K562 (cell line): ENCODE data around the gene DENND2C. TPM values are rescaled to one million over a fixed set of nuclear protein-coding genes. Genes with fewer than 3 reads are reported as not detected.

Experiments
- ETV1 ChIP-seq: fragments of 450-650 bp; conservative IDR thresholded peaks from 2 replicates; pipeline ENCODE4 v1.6.1; 2016; ENCODE audit warnings: missing genetic modification characterization, control low read depth, low read depth, missing compliant biosample characterization
- FOXK1 ChIP-seq: sonication (generic); formaldehyde crosslinking; IDR thresholded peaks from 2 replicates; pipeline ENCODE4 v1.8.0; 2022; ENCODE audit warnings: missing genetic modification reagents, mild to moderate bottlenecking, borderline replicate concordance
- HDGF ChIP-seq: fragments of 450-650 bp; IDR thresholded peaks from 2 replicates; pipeline ENCODE4 v1.6.1; 2016
- NFRKB ChIP-seq: fragments of 450-650 bp; IDR thresholded peaks from 2 replicates; pipeline ENCODE4 v1.6.1; 2016; ENCODE audit warnings: low read depth
- POLR2H ChIP-seq: IDR thresholded peaks from 2 replicates; pipeline ENCODE4 v1.6.1; 2016; ENCODE audit warnings: missing genetic modification characterization, low read depth, mild to moderate bottlenecking, control low read depth, missing compliant biosample characterization, moderate library complexity
- RBFOX2 ChIP-seq: fragments of 200-400 bp; formaldehyde crosslinking; IDR thresholded peaks from 2 replicates; pipeline ENCODE4 v1.6.1; 2017; ENCODE audit warnings: low read depth, mild to moderate bottlenecking, low read length, moderate library complexity
- TAF1 ChIP-seq: IDR thresholded peaks from 2 replicates; pipeline ENCODE4 v1.6.1; 2011; ENCODE audit warnings: mild to moderate bottlenecking, low read length, moderate library complexity; ENCODE audit not compliant: insufficient read depth, control insufficient read depth, severe bottlenecking; ENCODE audit errors: extremely low read depth
- ZKSCAN1 ChIP-seq: fragments of 150-350 bp; IDR thresholded peaks from 2 replicates; pipeline ENCODE4 v1.6.1; 2016; ENCODE audit warnings: low read depth, low read length
- ZNF444 ChIP-seq: fragments of 250-450 bp; sonication (Bioruptor Pico); IDR thresholded peaks from 2 replicates; pipeline ENCODE4 v1.4.0; 2020; ENCODE audit warnings: mild to moderate bottlenecking, moderate library complexity
- ZNF57 ChIP-seq: fragments of 450-650 bp; formaldehyde crosslinking; IDR thresholded peaks from 2 replicates; pipeline ENCODE4 v1.4.0; 2020; ENCODE audit warnings: mild to moderate bottlenecking, moderate library complexity
- ZNF644 ChIP-seq: fragments of 200-800 bp; sonication (Bioruptor generic); IDR thresholded peaks from 2 replicates; pipeline ENCODE4 v1.6.1; 2016; ENCODE audit warnings: low read depth, missing genetic modification characterization, missing compliant biosample characterization
- polyA plus RNA-seq, 8 experiments: library from polyadenylated mRNA; depleted of rRNA in 4 of 8; stranded (reverse) in 5 of 8; unstranded in 3 of 8; fragments of >200 nt; fragmentation: Nextera tagmentation in 2 of 8; fragmentation: Illumina TruSeq in 1 of 8; extraction: Ambion mirVana in 2 of 8; extraction: Trizol in 1 of 8; gene quantifications; 2 replicates each; pipeline versions ENCODE4 v1.2.1 to v1.2.3, GENCODE V29; 2011 to 2014; ENCODE audit warnings: inconsistent platforms in 1 of 8, missing spikeins in 1 of 8
- total RNA-seq, 7 experiments: library from RNA; depleted of rRNA in 6 of 7; stranded (reverse); fragments of >200 nt in 6 of 7; fragmentation: Illumina TruSeq in 2 of 7; extraction: Trizol in 2 of 7; gene quantifications; 2 replicates each; pipeline versions ENCODE4 v1.2.1 to v1.2.3, GENCODE V29; 2011 to 2021; ENCODE audit warnings: low replicate concordance in 1 of 7
- TF ChIP-seq, protein P1 (sequence below), 2 experiments: fragments of 450-650 bp in 1 of 2; sonication (generic) in 1 of 2; formaldehyde crosslinking in 1 of 2; IDR thresholded peaks; 2 replicates each; pipeline versions ENCODE4 v1.7.1 to v1.9.0; 2016 to 2022; ENCODE audit warnings: inconsistent platforms in 1 of 2, mild to moderate bottlenecking in 1 of 2, missing genetic modification reagents in 1 of 2
- TF ChIP-seq, protein P2 (sequence below), 2 experiments: fragments of 250-450 bp in 1 of 2; fragments of 450-650 bp in 1 of 2; sonication (Bioruptor Pico) in 1 of 2; IDR thresholded peaks; 2 replicates each; pipeline versions ENCODE4 v1.6.1 to v1.8.0; 2016 to 2021; ENCODE audit warnings: mild to moderate bottlenecking in 2 of 2, moderate library complexity in 2 of 2, missing compliant biosample characterization in 1 of 2, missing genetic modification characterization in 1 of 2
- TF ChIP-seq, protein P3 (sequence below), 2 experiments: fragments of 450-650 bp; conservative IDR thresholded peaks; 2 replicates each; pipeline ENCODE4 v1.6.1; 2017; ENCODE audit warnings: mild to moderate bottlenecking in 2 of 2, moderate library complexity in 2 of 2

DENND2C gene
- total and polyA plus RNA-seq, 9 of the 15 experiments (the other 6 are each of a cell fraction or from before 2014, with no cell fraction given): 0.03 to 0.25 (median 0.14) TPM

DNA sequence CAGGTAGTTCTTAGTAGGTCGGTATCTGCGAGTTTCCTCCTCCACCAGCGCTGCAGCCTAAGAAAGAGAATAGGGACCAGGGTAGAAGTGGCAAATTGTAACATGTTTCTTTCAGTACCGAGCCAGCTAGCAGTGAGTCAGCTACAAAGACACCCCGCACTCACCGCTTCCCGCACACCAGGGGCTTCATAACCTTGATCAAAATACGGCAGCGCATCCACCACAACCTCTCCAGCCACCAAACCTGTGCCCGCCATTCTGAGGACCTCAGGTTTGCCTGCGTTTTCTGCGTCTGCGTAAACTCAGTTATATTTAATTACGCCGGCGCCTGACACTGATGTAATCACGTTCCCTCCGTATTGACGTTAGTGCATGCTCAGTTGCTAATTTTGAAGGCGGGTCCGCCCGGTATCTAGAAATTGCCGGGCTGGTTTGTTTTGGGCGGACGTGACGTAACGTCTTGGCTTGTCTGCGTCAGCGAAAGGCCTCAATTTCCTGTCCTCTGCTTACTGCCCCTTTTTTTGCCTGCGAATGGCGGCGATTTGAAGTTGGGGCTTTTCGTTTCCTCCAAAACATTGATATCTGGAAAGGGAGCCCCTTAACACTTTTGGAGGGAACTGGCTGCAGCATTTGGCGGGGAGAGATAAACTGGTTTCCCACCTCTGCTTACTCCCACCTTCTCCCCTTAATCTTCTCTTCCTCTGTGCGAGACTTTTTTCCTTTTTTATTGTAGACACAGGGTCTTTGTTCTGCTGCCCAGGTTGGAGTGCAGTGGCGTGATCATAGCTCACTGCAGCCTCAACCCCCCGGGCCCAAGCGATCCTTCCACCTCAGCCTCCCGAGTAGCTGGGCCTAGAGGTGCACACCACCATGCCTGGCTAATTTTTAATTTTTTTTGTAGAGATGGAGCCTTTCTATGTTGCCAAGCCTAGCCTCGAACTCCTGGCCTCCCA lies 88.2 kb downstream of the DENND2C start, which contains the start of gene BCAS2 (continued):
- TF ChIP-seq, protein P1, sequence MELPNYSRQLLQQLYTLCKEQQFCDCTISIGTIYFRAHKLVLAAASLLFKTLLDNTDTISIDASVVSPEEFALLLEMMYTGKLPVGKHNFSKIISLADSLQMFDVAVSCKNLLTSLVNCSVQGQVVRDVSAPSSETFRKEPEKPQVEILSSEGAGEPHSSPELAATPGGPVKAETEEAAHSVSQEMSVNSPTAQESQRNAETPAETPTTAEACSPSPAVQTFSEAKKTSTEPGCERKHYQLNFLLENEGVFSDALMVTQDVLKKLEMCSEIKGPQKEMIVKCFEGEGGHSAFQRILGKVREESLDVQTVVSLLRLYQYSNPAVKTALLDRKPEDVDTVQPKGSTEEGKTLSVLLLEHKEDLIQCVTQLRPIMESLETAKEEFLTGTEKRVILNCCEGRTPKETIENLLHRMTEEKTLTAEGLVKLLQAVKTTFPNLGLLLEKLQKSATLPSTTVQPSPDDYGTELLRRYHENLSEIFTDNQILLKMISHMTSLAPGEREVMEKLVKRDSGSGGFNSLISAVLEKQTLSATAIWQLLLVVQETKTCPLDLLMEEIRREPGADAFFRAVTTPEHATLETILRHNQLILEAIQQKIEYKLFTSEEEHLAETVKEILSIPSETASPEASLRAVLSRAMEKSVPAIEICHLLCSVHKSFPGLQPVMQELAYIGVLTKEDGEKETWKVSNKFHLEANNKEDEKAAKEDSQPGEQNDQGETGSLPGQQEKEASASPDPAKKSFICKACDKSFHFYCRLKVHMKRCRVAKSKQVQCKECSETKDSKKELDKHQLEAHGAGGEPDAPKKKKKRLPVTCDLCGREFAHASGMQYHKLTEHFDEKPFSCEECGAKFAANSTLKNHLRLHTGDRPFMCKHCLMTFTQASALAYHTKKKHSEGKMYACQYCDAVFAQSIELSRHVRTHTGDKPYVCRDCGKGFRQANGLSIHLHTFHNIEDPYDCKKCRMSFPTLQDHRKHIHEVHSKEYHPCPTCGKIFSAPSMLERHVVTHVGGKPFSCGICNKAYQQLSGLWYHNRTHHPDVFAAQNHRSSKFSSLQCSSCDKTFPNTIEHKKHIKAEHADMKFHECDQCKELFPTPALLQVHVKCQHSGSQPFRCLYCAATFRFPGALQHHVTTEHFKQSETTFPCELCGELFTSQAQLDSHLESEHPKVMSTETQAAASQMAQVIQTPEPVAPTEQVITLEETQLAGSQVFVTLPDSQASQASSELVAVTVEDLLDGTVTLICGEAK (IDR thresholded peaks at IDR 0.05): peak; percentile 97
- TF ChIP-seq, protein P1 (CRISPR knock-in tag; IDR thresholded peaks at IDR 0.05): no peak
- TF ChIP-seq POLR2H (tag) (peak; percentile 93), NFRKB (peak; percentile 98), ZNF444 (0 out of 2 replicates have a peak, but pooled peaks have one; percentile 65), ETV1 (tag) (peak; percentile 79), TAF1 (peak; percentile 91), RBFOX2 (peak; percentile 89), ZNF644 (tag) (peak; percentile 84; the same call in 1 of the 2 replicates), ZKSCAN1 (peak; percentile 67), ZNF57 (peak; percentile 8; the same call in 1 of the 2 replicates), FOXK1 (CRISPR knock-in tag) (peak; percentile 57; the same call in 1 of the 2 replicates), HDGF (no peak)
- TF ChIP-seq, protein P2, sequence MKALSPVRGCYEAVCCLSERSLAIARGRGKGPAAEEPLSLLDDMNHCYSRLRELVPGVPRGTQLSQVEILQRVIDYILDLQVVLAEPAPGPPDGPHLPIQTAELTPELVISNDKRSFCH (CRISPR knock-in tag; IDR thresholded peaks at IDR 0.05): no peak
- TF ChIP-seq, protein P2 (tag; IDR thresholded peaks at IDR 0.05): peak; percentile 32; the same call in 1 of the 2 replicates
- TF ChIP-seq, protein P3, sequence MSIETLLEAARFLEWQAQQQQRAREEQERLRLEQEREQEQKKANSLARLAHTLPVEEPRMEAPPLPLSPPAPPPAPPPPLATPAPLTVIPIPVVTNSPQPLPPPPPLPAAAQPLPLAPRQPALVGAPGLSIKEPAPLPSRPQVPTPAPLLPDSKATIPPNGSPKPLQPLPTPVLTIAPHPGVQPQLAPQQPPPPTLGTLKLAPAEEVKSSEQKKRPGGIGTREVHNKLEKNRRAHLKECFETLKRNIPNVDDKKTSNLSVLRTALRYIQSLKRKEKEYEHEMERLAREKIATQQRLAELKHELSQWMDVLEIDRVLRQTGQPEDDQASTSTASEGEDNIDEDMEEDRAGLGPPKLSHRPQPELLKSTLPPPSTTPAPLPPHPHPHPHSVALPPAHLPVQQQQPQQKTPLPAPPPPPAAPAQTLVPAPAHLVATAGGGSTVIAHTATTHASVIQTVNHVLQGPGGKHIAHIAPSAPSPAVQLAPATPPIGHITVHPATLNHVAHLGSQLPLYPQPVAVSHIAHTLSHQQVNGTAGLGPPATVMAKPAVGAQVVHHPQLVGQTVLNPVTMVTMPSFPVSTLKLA (conservative IDR thresholded peaks at IDR 0.05): peak; percentile 82 to 89
